Uterus (tissue), 2 donors: ENCODE data around the gene IL6R.

Experiments
- CTCF ChIP-seq, 4 experiments: fragments of 200-600 bp in 2 of 4; fragments of 450-650 bp in 2 of 4; sonication (generic) in 2 of 4; IDR thresholded peaks; one replicate each; pipeline ENCODE4 v1.5.1; 2016 to 2019; ENCODE audit warnings: antibody characterized with exemption in 4 of 4, mild to moderate bottlenecking in 2 of 4, moderate library complexity in 1 of 4
- POLR2A ChIP-seq, 2 donors: fragments of 450-650 bp; IDR thresholded peaks; one replicate each; pipeline ENCODE4 v1.6.1; 2016; ENCODE audit warnings: antibody characterized with exemption in 2 of 2, mild to moderate bottlenecking in 1 of 2, moderate library complexity in 1 of 2

- TF ChIP-seq CTCF (IDR thresholded peaks at IDR 0.05), result no peak
- TF ChIP-seq POLR2A (IDR thresholded peaks at IDR 0.05), result no peak
These were observed 41.6 kb downstream of the IL6R start for GRCh38 chr1:154446789-154447188.
